Small intestine (tissue), 7 donors: ENCODE results near the gene C11orf24. TPM values are rescaled to one million over a fixed set of nuclear protein-coding genes. Genes with fewer than 3 reads are reported as not detected.
A peak's percentile ranks its signal among the peaks of the same experiment; 100 is the strongest.

Experiments
- DNase-seq, 2 donors: peaks; one replicate each; pipeline versions ENCODE4 v3.0.0 to v3.0.0-alpha.2; 2013
- FAIRE-seq: peaks from 2 replicates; lab custom pipeline; 2012; peaks lifted over from hg19 to GRCh38; lab: Jason Lieb, UNC
- H3K27ac ChIP-seq, 3 donors: one replicate each; pipeline ENCODE4 v1.5.1; 2013; ENCODE audit warnings: low read length in 2 of 3, mild to moderate bottlenecking in 2 of 3, control low read depth in 1 of 3, inconsistent platforms in 1 of 3, low read depth in 1 of 3, moderate library complexity in 1 of 3
- H3K27me3 ChIP-seq, 3 donors: one replicate each; pipeline ENCODE4 v1.6.1; 2013; ENCODE audit warnings: low read length in 3 of 3, inconsistent platforms in 1 of 3; ENCODE audit not compliant: control insufficient read depth in 3 of 3, insufficient read depth in 3 of 3
- H3K36me3 ChIP-seq, 3 donors: one replicate each; pipeline ENCODE4 v1.6.1; 2013; ENCODE audit warnings: low read length in 3 of 3, inconsistent platforms in 1 of 3, low read depth in 1 of 3, mild to moderate bottlenecking in 1 of 3, moderate library complexity in 1 of 3; ENCODE audit not compliant: control insufficient read depth in 3 of 3, insufficient read depth in 2 of 3
- H3K4me1 ChIP-seq, 3 donors: one replicate each; pipeline ENCODE4 v1.6.1; 2013; ENCODE audit warnings: low read length in 2 of 3, inconsistent platforms in 1 of 3, low read depth in 1 of 3, mild to moderate bottlenecking in 1 of 3, moderate library complexity in 1 of 3; ENCODE audit not compliant: control insufficient read depth in 3 of 3, insufficient read depth in 2 of 3
- H3K4me3 ChIP-seq, 3 donors: one replicate each; pipeline ENCODE4 v1.5.1; 2013; ENCODE audit warnings: low read length in 3 of 3, control low read depth in 1 of 3, inconsistent platforms in 1 of 3, low read depth in 1 of 3, mild to moderate bottlenecking in 1 of 3, moderate library complexity in 1 of 3
- H3K9me3 ChIP-seq, 2 donors: one replicate each; pipeline ENCODE4 v1.6.1; 2013; ENCODE audit warnings: low read depth in 1 of 2, low read length in 1 of 2; ENCODE audit not compliant: control insufficient read depth in 2 of 2, insufficient read depth in 1 of 2
- WGBS, 3 donors: extraction: QIAGEN DNeasy Blood & Tissue Kit; methylation state at CpG; one replicate each; pipeline ENCODE4 v1.1.7; 2013; 5-methylcytosine and 5-hydroxymethylcytosine counted together
- polyA plus RNA-seq, 4 donors: library from polyadenylated mRNA; stranded (reverse) in 3 of 4; unstranded in 1 of 4; fragments of 200-250 nt in 3 of 4; fragments of 120-200 nt in 1 of 4; gene quantifications; one replicate each; pipeline versions ENCODE4 v1.2.1 to v1.2.3, GENCODE V29; 2013
- donor health status: healthy with polysubstance abuse.
- donor health status: control.
- donor health status: control.
- donor health status: Bipolar disorder and iron deficiency.
- donor health status: healthy.

C11orf24 gene
- polyA plus RNA-seq, 4 donors = 39.4 to 168 (median 94.3) TPM

GRCh38 chr11:68216171-68216938, 55.4 kb downstream of the C11orf24 start:
- Histone ChIP-seq H3K36me3 (no peaks in the 10 kb centered on the region), H3K4me1 (peaks cover 0 to 21% (median 2%) of the 10 kb centered on the region in 3 donors), H3K27me3 (peaks cover 0 to 8% (median 0%) of the 10 kb centered on the region in 3 donors), H3K9me3 (no peaks in the 10 kb centered on the region), H3K4me3 (no peak overlapping the region), H3K27ac (peak overlapping the region in 2 of 3 donors; percentile 52 to 59)
- DNase-seq = peak; percentile 31 to 74
- no peak for FAIRE-seq
- WGBS, 3 donors = 39 to 66% (median 54%) methylated on average over 22 of the region's 22 CpGs

- peak overlapping the region in 2 of 3 donors; percentile 52 to 59 for H3K27ac ChIP-seq
Measured at GRCh38 chr11:68215524-68216170, 56.1 kb downstream of the C11orf24 start.

GRCh38 chr11:68215087-68215445, 56.7 kb downstream of the C11orf24 start:
- FAIRE-seq = no peak
- no peak overlapping the region for H3K27ac ChIP-seq

More at GRCh38 chr11:68215524-68216170, 56.1 kb downstream of the C11orf24 start:
- no peak overlapping the region for H3K4me3 ChIP-seq
- DNase-seq (no peak), FAIRE-seq (no peak)
- H3K27me3 ChIP-seq = peaks cover 0 to 8% (median 0%) of the 10 kb centered on the region in 3 donors
- 43 to 60% (median 46%) methylated on average over 6 of the region's 6 CpGs for WGBS, 3 donors
- peaks cover 3 to 28% (median 4%) of the 10 kb centered on the region in 3 donors for H3K4me1 ChIP-seq
- no peaks in the 10 kb centered on the region for H3K9me3 ChIP-seq
- H3K36me3 ChIP-seq = no peaks in the 10 kb centered on the region

GRCh38 chr11:68214173-68215086, 57.3 kb downstream of the C11orf24 start:
- H3K4me1 ChIP-seq = peaks cover 5 to 31% (median 6%) of the 10 kb centered on the region in 3 donors

More at GRCh38 chr11:68215087-68215445, 56.7 kb downstream of the C11orf24 start:
- no peak for DNase-seq
- Histone ChIP-seq H3K36me3 (no peaks in the 10 kb centered on the region), H3K27me3 (peaks cover 0 to 8% (median 0%) of the 10 kb centered on the region in 3 donors), H3K9me3 (no peaks in the 10 kb centered on the region), H3K4me3 (no peak overlapping the region), H3K4me1 (peaks cover 5 to 29% (median 6%) of the 10 kb centered on the region in 3 donors)
- WGBS, 3 donors = 51 to 59% (median 52%) methylated on average over 15 of the region's 15 CpGs

GRCh38 chr11:68213555-68214172, 58.1 kb downstream of the C11orf24 start:
- DNase-seq = peak; percentile 89 to 98
- Histone ChIP-seq H3K4me1 (peaks cover 5 to 35% (median 6%) of the 10 kb centered on the region in 3 donors), H3K4me3 (peak overlapping the region; percentile 92), H3K27me3 (peaks cover 0 to 8% (median 0%) of the 10 kb centered on the region in 3 donors), H3K27ac (peak overlapping the region; percentile 90 to 99 (median 99)), H3K36me3 (no peaks in the 10 kb centered on the region), H3K9me3 (no peaks in the 10 kb centered on the region)
- FAIRE-seq = no peak
- 0 to 1% (median 0%) methylated on average over 31 to 90 of the region's 90 CpGs for WGBS, 3 donors

More at GRCh38 chr11:68214173-68215086, 57.3 kb downstream of the C11orf24 start:
- DNase-seq = no peak
- H3K36me3 ChIP-seq = no peaks in the 10 kb centered on the region
- FAIRE-seq = no peak
- peak overlapping the region; percentile 92 for H3K4me3 ChIP-seq
- WGBS, 3 donors = 17 to 20% (median 18%) methylated on average over 43 to 58 of the region's 58 CpGs
- H3K9me3 ChIP-seq = no peaks in the 10 kb centered on the region
- H3K27me3 ChIP-seq = peaks cover 0 to 8% (median 0%) of the 10 kb centered on the region in 3 donors
- H3K27ac ChIP-seq = peak overlapping the region; percentile 90 to 99 (median 99)

GRCh38 chr11:68213135-68213515, 58.6 kb downstream of the C11orf24 start, which contains the start of gene KMT5B:
KMT5B (minus strand) TSS chr11:68213296; CDS start chr11:68190076, 23,220 bp downstream.
- Histone ChIP-seq H3K9me3 (no peaks in the 10 kb centered on the region), H3K4me1 (peaks cover 5 to 39% (median 6%) of the 10 kb centered on the region in 3 donors), H3K27ac (peak within 1 kb of the TSS; percentile 90 to 99 (median 99)), H3K36me3 (no peaks in the 10 kb centered on the region), H3K27me3 (peaks cover 0 to 5% (median 0%) of the 10 kb centered on the region in 3 donors), H3K4me3 (peak within 1 kb of the TSS; percentile 92)
- peak in 1 of 2 donors; percentile 83 for DNase-seq
- 1 to 2% (median 1%) methylated on average over 28 to 60 of the region's 60 CpGs for WGBS, 3 donors
- FAIRE-seq = no peak

- no peaks in the 10 kb centered on the region for H3K9me3 ChIP-seq
- peak overlapping the region; percentile 73 to 91 (median 91) for H3K27ac ChIP-seq
- H3K27me3 ChIP-seq = peaks cover 0 to 3% (median 0%) of the 10 kb centered on the region in 3 donors
- DNase-seq (peak; percentile 67 to 79), FAIRE-seq (no peak)
- no peaks in the 10 kb centered on the region for H3K36me3 ChIP-seq
- H3K4me3 ChIP-seq = peak overlapping the region; percentile 71 to 92 (median 92)
- peaks cover 5 to 39% (median 6%) of the 10 kb centered on the region in 3 donors for H3K4me1 ChIP-seq
- WGBS, 3 donors = 0 to 1% (median 1%) methylated on average over 30 to 80 of the region's 80 CpGs
Measured at GRCh38 chr11:68212421-68213134, 59.2 kb downstream of the C11orf24 start.
